RKO (cell line): Measurements from ENCODE around the gene ZC3HAV1L.
A peak's percentile ranks its signal among the peaks of the same experiment; 100 is the strongest.
"Not testable (repeated sequence)": the region's sequence is repeated elsewhere in the genome, so short reads cannot be mapped to it uniquely, and the experiment has no call there.

Source experiments
- DNase-seq: peaks from one replicate; pipeline ENCODE4 v3.0.0-alpha.2; 2016; ENCODE audit warnings: low spot score

The ZC3HAV1L gene

GRCh38 chr7:139054101-139054500, 18.3 kb upstream of the ZC3HAV1L start:
- DNase-seq = no peak

- DNase-seq = no peak
Observed at GRCh38 chr7:139051655-139052054, 15.8 kb upstream of the ZC3HAV1L start.

- no peak for DNase-seq
Observed at GRCh38 chr7:139049936-139050335, 14.1 kb upstream of the ZC3HAV1L start.

GRCh38 chr7:139049111-139049510, 13.3 kb upstream of the ZC3HAV1L start:
- no peak for DNase-seq

- peak; percentile 41 for DNase-seq
Observed at GRCh38 chr7:139047970-139048369, 12.1 kb upstream of the ZC3HAV1L start.

GRCh38 chr7:139046143-139046542, 10.3 kb upstream of the ZC3HAV1L start:
- no peak for DNase-seq

- DNase-seq = no peak
Observed at GRCh38 chr7:139044813-139045794, 9.3 kb upstream of the ZC3HAV1L start.

GRCh38 chr7:139043823-139044812, 8.3 kb upstream of the ZC3HAV1L start:
- no peak for DNase-seq

GRCh38 chr7:139041378-139042085, 5.7 kb upstream of the ZC3HAV1L start:
- DNase-seq = no peak

- no peak for DNase-seq
Observed at GRCh38 chr7:139038691-139039090, 2.8 kb upstream of the ZC3HAV1L start.

GRCh38 chr7:139036901-139037300, 1.1 kb upstream of the ZC3HAV1L start:
- peak; percentile 60 for DNase-seq

- peak; percentile 85 for DNase-seq
Observed at GRCh38 chr7:139034855-139035585, 822 bp downstream of the ZC3HAV1L start.

- DNase-seq = peak; percentile 87
Observed at GRCh38 chr7:139034336-139034735, 1.5 kb downstream of the ZC3HAV1L start.

GRCh38 chr7:139033346-139034114, 2.3 kb downstream of the ZC3HAV1L start:
- DNase-seq = no peak

- no peak for DNase-seq
Observed at GRCh38 chr7:139032473-139032872, 3.4 kb downstream of the ZC3HAV1L start.

- no peak for DNase-seq
Observed at GRCh38 chr7:139029353-139029752, 6.5 kb downstream of the ZC3HAV1L start.

GRCh38 chr7:139026551-139026950, 9.3 kb downstream of the ZC3HAV1L start:
- DNase-seq = no peak

- not testable (repeated sequence) for DNase-seq
Observed at GRCh38 chr7:139025861-139026260, 10.0 kb downstream of the ZC3HAV1L start.

- DNase-seq = no peak
Observed at GRCh38 chr7:139023076-139023475, 12.8 kb downstream of the ZC3HAV1L start.

GRCh38 chr7:139022286-139022685, 13.6 kb downstream of the ZC3HAV1L start:
- no peak for DNase-seq
